Amygdala (tissue), 56 donors: Measurements from ENCODE around the gene DNAJB12.
"Not testable (repeated sequence)": the region's sequence is repeated elsewhere in the genome, so short reads cannot be mapped to it uniquely, and the experiment has no call there.

Source experiments
- DNase-seq, 56 donors: peaks; one replicate each; lab custom pipeline; 2025; lab: John Stamatoyannopoulos, UW

The DNAJB12 gene

GRCh38 chr10:72355214-72355555, 466 bp upstream of the DNAJB12 start:
- no peak for DNase-seq

GRCh38 chr10:72353965-72354355, 759 bp downstream of the DNAJB12 start:
- peak in 3 of 56 donors; percentile 34 to 58 (median 54) for DNase-seq

- peak in 5 of 56 donors; percentile 29 to 59 (median 37) for DNase-seq
These were observed 1.4 kb downstream of the DNAJB12 start for GRCh38 chr10:72353028-72353964.

GRCh38 chr10:72351479-72351878, 3.2 kb downstream of the DNAJB12 start:
- no peak for DNase-seq

GRCh38 chr10:72349438-72349837, 5.3 kb downstream of the DNAJB12 start:
- DNase-seq, result no peak

GRCh38 chr10:72348282-72348681, 6.4 kb downstream of the DNAJB12 start:
- no peak for DNase-seq

GRCh38 chr10:72346117-72346516, 8.6 kb downstream of the DNAJB12 start:
- not testable (repeated sequence) for DNase-seq

- peak in 1 of 56 donors; percentile 11 for DNase-seq
These were observed 9.8 kb downstream of the DNAJB12 start for GRCh38 chr10:72344932-72345331.

- DNase-seq, result no peak
These were observed 11.8 kb downstream of the DNAJB12 start for GRCh38 chr10:72342911-72343310.

GRCh38 chr10:72340510-72341261, 14.0 kb downstream of the DNAJB12 start:
- DNase-seq, result peak in 27 of 56 donors; percentile 14 to 73 (median 42)

- no peak for DNase-seq
These were observed 16.5 kb downstream of the DNAJB12 start for GRCh38 chr10:72338180-72338579.

GRCh38 chr10:72337722-72338121, 17.0 kb downstream of the DNAJB12 start:
- no peak for DNase-seq

GRCh38 chr10:72337039-72337629, 17.6 kb downstream of the DNAJB12 start:
- DNase-seq, result peak in 51 of 56 donors; percentile 24 to 85 (median 58)

GRCh38 chr10:72336259-72337038, 18.3 kb downstream of the DNAJB12 start:
- DNase-seq, result peak in 3 of 56 donors; percentile 9 to 25 (median 25)

GRCh38 chr10:72335394-72336258, 19.1 kb downstream of the DNAJB12 start:
- peak in 1 of 56 donors; percentile 36 for DNase-seq

- DNase-seq, result peak in 42 of 56 donors; percentile 27 to 83 (median 58)
These were observed 19.8 kb downstream of the DNAJB12 start for GRCh38 chr10:72334825-72335393.

GRCh38 chr10:72334196-72334824, 20.4 kb downstream of the DNAJB12 start:
- DNase-seq, result peak in 37 of 56 donors; percentile 30 to 77 (median 56)
